Endothelial cell of umbilical vein (primary cell): ENCODE measurements around the gene CGNL1. TPM values are rescaled to one million over a fixed set of nuclear protein-coding genes. Genes with fewer than 3 reads are reported as not detected.

Experiments used
- BruUV-seq: library from RNA; stranded (reverse); fragments of 400-500 nt; replicated peaks from 2 replicates; lab custom pipeline; 2021; lab: Mats Ljungman, UMichigan
- CTCF ChIA-PET: fragments of 300-600, 350-600 bp; sonication (Branson Sonifier 250); formaldehyde crosslinking; loops from one replicate; lab custom pipeline; 2021; ENCODE audit warnings: antibody characterized with exemption, inconsistent platforms; lab: Charles Lee
- POLR2A ChIA-PET: fragments of 300-600, 350-600 bp; sonication (Branson Sonifier 250); formaldehyde crosslinking; loops from one replicate; lab custom pipeline; 2021; ENCODE audit warnings: antibody characterized with exemption, inconsistent platforms; lab: Charles Lee
- DNase-seq: peaks from one replicate; pipeline ENCODE4 v3.0.0-alpha.2; 2011; ENCODE audit warnings: low read depth, low spot score
- FAIRE-seq: peaks from 2 replicates; lab custom pipeline; 2011; peaks lifted over from hg19 to GRCh38; lab: Jason Lieb, UNC
- H2AFZ ChIP-seq: 2 replicates; pipeline ENCODE4 v1.6.0; 2012; ENCODE audit warnings: low read depth, low read length, control low read depth, inconsistent platforms
- H3K27ac ChIP-seq: 2 replicates; pipeline ENCODE4 v1.5.1; 2011; ENCODE audit warnings: low read depth, mild to moderate bottlenecking, control low read depth, low read length, moderate library complexity; ENCODE audit not compliant: insufficient read depth
- H3K27me3 ChIP-seq, 2 experiments: 2 replicates each; pipeline versions ENCODE4 v1.6.0 to v1.6.1; 2011; ENCODE audit warnings: low read length in 2 of 2, mixed read lengths in 1 of 2; ENCODE audit not compliant: control insufficient read depth in 2 of 2, insufficient read depth in 2 of 2
- H3K36me3 ChIP-seq, 2 experiments: 2 replicates in 1 of 2; 3 replicates in 1 of 2; pipeline ENCODE4 v1.5.1; 2011; ENCODE audit warnings: low read length in 2 of 2, mild to moderate bottlenecking in 1 of 2, moderate library complexity in 1 of 2; ENCODE audit not compliant: control insufficient read depth in 2 of 2, insufficient read depth in 2 of 2; ENCODE audit errors: extremely low read depth in 1 of 2
- H3K4me1 ChIP-seq: 3 replicates; pipeline ENCODE4 v1.5.1; 2011; ENCODE audit warnings: mild to moderate bottlenecking, low read length; ENCODE audit not compliant: control insufficient read depth, insufficient read depth; ENCODE audit errors: extremely low read depth
- H3K4me2 ChIP-seq: 2 replicates; pipeline ENCODE4 v1.6.1; 2011; ENCODE audit warnings: low read length, control low read depth, mixed read lengths; ENCODE audit not compliant: insufficient read depth
- H3K4me3 ChIP-seq, 3 experiments: fragments of 200-600 bp in 1 of 3; sonication (generic), shearing (Covaris generic) in 1 of 3; replicated peaks in 1 of 3; 2 replicates each; pipeline ENCODE4 v1.5.1; 2011 to 2016; ENCODE audit warnings: control low read depth in 3 of 3, low read length in 3 of 3, mild to moderate bottlenecking in 2 of 3, inconsistent platforms in 1 of 3, low read depth in 1 of 3, moderate library complexity in 1 of 3; ENCODE audit not compliant: insufficient read depth in 1 of 3
- H3K79me2 ChIP-seq: 2 replicates; pipeline ENCODE4 v1.6.0; 2012; ENCODE audit warnings: low read length, inconsistent platforms; ENCODE audit not compliant: control insufficient read depth, insufficient read depth
- H3K9ac ChIP-seq: replicated peaks from 2 replicates; pipeline ENCODE3; 2011; ENCODE audit warnings: low read length, control low read depth; ENCODE audit not compliant: insufficient read depth; ENCODE audit errors: extremely low read depth
- H3K9me1 ChIP-seq: replicated peaks from 3 replicates; pipeline ENCODE4 v1.6.0; 2011; ENCODE audit warnings: mild to moderate bottlenecking, low read length; ENCODE audit not compliant: control insufficient read depth, insufficient read depth; ENCODE audit errors: extremely low read depth
- H3K9me3 ChIP-seq: replicated peaks from 2 replicates; pipeline ENCODE4 v1.5.1; 2012; ENCODE audit warnings: low read length, inconsistent platforms; ENCODE audit not compliant: control insufficient read depth, insufficient read depth
- H4K20me1 ChIP-seq: replicated peaks from 2 replicates; pipeline ENCODE3; 2011; ENCODE audit warnings: mild to moderate bottlenecking, low read length; ENCODE audit not compliant: control insufficient read depth, insufficient read depth; ENCODE audit errors: extremely low read depth
- CTCF ChIP-seq, 2 donors: IDR thresholded peaks; 1 replicate in 1 of 2; 2 replicates in 1 of 2; pipeline ENCODE4 v1.5.1; 2011; ENCODE audit warnings: low read length in 2 of 2, mild to moderate bottlenecking in 2 of 2, moderate library complexity in 2 of 2, control low read depth in 1 of 2, inconsistent platforms in 1 of 2, low read depth in 1 of 2; ENCODE audit not compliant: insufficient read depth in 1 of 2; ENCODE audit errors: extremely low read depth in 1 of 2
- EZH2 ChIP-seq: IDR thresholded peaks from 2 replicates; pipeline ENCODE4 v1.6.1; 2012; ENCODE audit warnings: borderline replicate concordance, low read depth, mild to moderate bottlenecking, moderate library complexity, low read length, inconsistent platforms; ENCODE audit not compliant: severe bottlenecking
- FOS ChIP-seq: IDR thresholded peaks from 2 replicates; pipeline ENCODE4 v1.6.1; 2011; ENCODE audit warnings: mild to moderate bottlenecking, low read length, moderate library complexity, borderline replicate concordance; ENCODE audit not compliant: insufficient read depth
- GATA2 ChIP-seq: IDR thresholded peaks from 2 replicates; pipeline ENCODE4 v1.7.0; 2011; ENCODE audit warnings: low read depth, mild to moderate bottlenecking, moderate library complexity, mixed read lengths, low read length; ENCODE audit not compliant: insufficient read length, insufficient read depth
- JUN ChIP-seq: IDR thresholded peaks from 2 replicates; pipeline ENCODE4 v1.6.1; 2011; ENCODE audit warnings: borderline replicate concordance, low read depth; ENCODE audit not compliant: insufficient read length, insufficient read depth
- MAX ChIP-seq: IDR thresholded peaks from 2 replicates; pipeline ENCODE4 v1.6.1; 2011; ENCODE audit not compliant: insufficient read depth, insufficient read length
- MYC ChIP-seq: IDR thresholded peaks from one replicate; pipeline ENCODE4 v1.6.1; 2011; ENCODE audit warnings: mild to moderate bottlenecking, low read depth, low read length
- POLR2A ChIP-seq: IDR thresholded peaks from 2 replicates; pipeline ENCODE4 v1.6.1; 2012; ENCODE audit warnings: low read depth, mild to moderate bottlenecking, control low read depth, low read length
- POLR2AphosphoS5 ChIP-seq: IDR thresholded peaks from 2 replicates; pipeline ENCODE4 v1.6.1; 2012; ENCODE audit warnings: low read depth, mild to moderate bottlenecking, control low read depth, low read length, moderate library complexity; ENCODE audit not compliant: insufficient read depth
- dilution Hi-C: fragments of 300-500 bp; cut with MboI; formaldehyde crosslinking; loops from one replicate; pipeline ENCODE4 v1.15.0; 2019; ENCODE audit warnings: low sequenced_read_pairs; ENCODE audit not compliant: extremely low pct_ligation_motif_present
- intact Hi-C: fragments of 100-400 bp; cut with micrococcal nuclease; formaldehyde crosslinking; loops from one replicate; pipeline ENCODE4 v1.10.0; 2022
- polyA plus RNA-seq, 4 experiments: library from polyadenylated mRNA; depleted of rRNA in 3 of 4; stranded (reverse) in 3 of 4; unstranded in 1 of 4; fragments of >200 nt; gene quantifications; 2 replicates each; pipeline versions ENCODE4 v1.2.1 to v1.2.3, GENCODE V29; 2011 to 2012; ENCODE audit warnings: missing spikeins in 1 of 4
- total RNA-seq: library from RNA; stranded (reverse); gene quantifications from 2 replicates; pipeline ENCODE4 v1.2.3, GENCODE V29; 2021

CGNL1 gene
- total and polyA plus RNA-seq, 2 donors (not counting 3 experiments of a cell fraction or from before 2014, with no cell fraction given): 6.9 to 27.1 TPM

GRCh38 chr15:57565311-57565710, 189.0 kb downstream of the CGNL1 start:
- no peaks in the 10 kb centered on the region for H3K79me2 ChIP-seq
- TF ChIP-seq CTCF (IDR thresholded peaks at IDR 0.05; ENCODE audit: extremely low read depth in 1 of 2, insufficient read depth in 1 of 2, low read depth in 1 of 2, low read length in 2 of 2): no peak
- no peak for TF ChIP-seq MYC
- TF ChIP-seq POLR2AphosphoS5: no peak
- TF ChIP-seq JUN: no peak
- no peak for TF ChIP-seq POLR2A
- no peak for TF ChIP-seq GATA2
- no peak for TF ChIP-seq MAX
- no peak for TF ChIP-seq FOS
- TF ChIP-seq EZH2: no peak
- H4K20me1 ChIP-seq: no peaks in the 10 kb centered on the region
- intact Hi-C loops: no loop called here
- H3K9me1 ChIP-seq: no peaks in the 10 kb centered on the region
- no peak overlapping the region for H3K4me2 ChIP-seq
- no peak overlapping the region for H3K9ac ChIP-seq
- H3K36me3 ChIP-seq: no peaks in the 10 kb centered on the region
- H3K4me1 ChIP-seq: peaks cover 19% of the 10 kb centered on the region
- DNase-seq (no peak), FAIRE-seq (no peak)
- CTCF ChIA-PET: interaction anchor here (0.7 to 1.2 kb wide), 4 partner anchors 14 to 658 kb away, joined by 3 to 5 read pairs (median 3); no protein-coding TSS in a partner anchor
- no peak overlapping the region for H2AFZ ChIP-seq
- H3K27ac ChIP-seq: no peak overlapping the region
- no TSS peak for BruUV-seq
- no peaks in the 10 kb centered on the region for H3K9me3 ChIP-seq
- POLR2A ChIA-PET: no interaction called here
- dilution Hi-C loops: no loop called here
- H3K4me3 ChIP-seq: no peak overlapping the region
- no peaks in the 10 kb centered on the region for H3K27me3 ChIP-seq
